Brain pericyte (primary cell): ENCODE data around the gene ARHGAP10.
"Not testable (repeated sequence)": the region's sequence is repeated elsewhere in the genome, so short reads cannot be mapped to it uniquely, and the experiment has no call there.

Experiments used
- DNase-seq: peaks from one replicate; pipeline ENCODE4 v3.0.0-alpha.2; 2012; ENCODE audit warnings: low read depth, low spot score

The ARHGAP10 gene

GRCh38 chr4:147793569-147794313, 61.9 kb downstream of the ARHGAP10 start:
- DNase-seq: no peak

DNA sequence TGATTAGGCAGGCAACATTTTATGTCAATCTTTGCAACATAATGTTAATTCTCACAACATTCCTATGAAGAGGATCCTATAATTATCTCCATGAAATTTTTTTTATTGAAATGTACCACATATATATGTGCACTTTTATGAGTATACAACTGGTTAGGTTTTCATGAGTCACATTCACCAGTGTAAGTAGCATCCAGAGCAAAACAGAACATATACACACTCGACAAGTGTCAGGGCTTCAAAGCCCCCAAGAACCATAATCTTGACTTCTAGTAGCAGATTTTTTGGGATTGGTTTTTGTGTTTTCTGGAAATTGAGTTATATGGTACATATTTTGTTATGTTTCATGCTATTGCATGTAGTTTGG, 62.4 kb downstream of the ARHGAP10 start:
- DNase-seq: no peak

- DNase-seq: no peak
Observed at GRCh38 chr4:147794787-147795413, 63.0 kb downstream of the ARHGAP10 start.

DNA sequence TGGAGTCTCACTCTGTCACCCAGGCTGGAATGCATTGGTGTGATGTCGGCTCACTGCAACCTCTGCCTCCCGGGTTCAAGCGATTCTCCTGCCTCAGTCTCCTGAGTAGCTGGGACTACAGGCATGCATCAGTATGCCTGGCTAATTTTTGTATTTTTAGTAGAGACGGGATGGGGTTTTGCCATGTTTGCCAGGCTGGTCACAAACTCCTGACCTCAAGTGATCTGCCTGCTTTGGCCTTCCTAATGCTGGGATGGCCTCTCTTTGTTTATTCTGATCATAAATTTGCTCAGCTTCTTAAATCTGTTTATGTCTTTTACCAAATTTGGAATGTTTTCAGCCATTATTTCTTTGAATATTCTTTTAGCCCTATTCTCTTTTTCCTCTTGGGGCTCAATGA, 67.2 kb downstream of the ARHGAP10 start:
- DNase-seq: not testable (repeated sequence)

- no peak for DNase-seq
Observed at GRCh38 chr4:147799986-147800555, 68.2 kb downstream of the ARHGAP10 start.

DNA sequence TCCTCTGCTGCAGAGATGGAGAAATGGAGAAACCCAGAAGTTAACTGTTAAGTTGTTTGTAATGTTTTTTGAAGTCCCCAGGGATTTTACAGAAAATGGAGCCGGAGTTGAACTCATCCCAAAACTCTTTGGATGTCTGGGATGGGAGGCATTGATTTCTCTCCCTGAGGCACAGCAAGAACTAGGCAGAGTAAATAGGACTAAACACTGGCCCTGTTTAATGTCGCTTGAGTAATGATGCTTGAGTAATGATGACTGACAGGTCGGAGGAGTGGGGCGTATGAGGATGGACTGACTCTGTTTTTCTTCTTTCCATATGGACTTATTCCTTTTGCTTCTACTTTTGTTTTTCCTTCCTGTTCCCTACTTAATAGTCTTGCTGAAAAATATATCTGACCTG, 69.9 kb downstream of the ARHGAP10 start:
- no peak for DNase-seq

GRCh38 chr4:147802346-147802745, 70.5 kb downstream of the ARHGAP10 start:
- DNase-seq: no peak

GRCh38 chr4:147805946-147806345, 74.1 kb downstream of the ARHGAP10 start:
- DNase-seq: no peak

DNA sequence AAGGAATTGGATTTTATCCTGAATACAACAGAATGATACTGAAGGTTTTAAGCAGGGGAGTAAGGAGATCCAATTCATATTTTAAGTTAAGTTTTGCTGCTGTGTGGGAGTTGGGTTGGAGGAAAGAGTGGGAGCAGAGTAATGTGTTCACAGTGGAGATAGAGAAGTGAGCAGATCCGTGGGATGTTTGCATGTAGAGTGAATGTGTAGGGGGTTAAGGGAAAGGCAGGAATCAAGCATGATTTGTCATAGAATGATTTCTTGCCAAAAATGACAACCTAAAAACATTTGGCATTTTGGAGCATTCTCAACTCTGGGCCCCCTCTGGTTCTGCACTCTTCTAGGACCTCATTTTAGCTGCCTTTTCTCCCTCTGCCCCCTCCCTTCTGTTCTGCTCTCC, 76.6 kb downstream of the ARHGAP10 start:
- no peak for DNase-seq

- DNase-seq: no peak
Observed at GRCh38 chr4:147809211-147809610, 77.3 kb downstream of the ARHGAP10 start.

DNA sequence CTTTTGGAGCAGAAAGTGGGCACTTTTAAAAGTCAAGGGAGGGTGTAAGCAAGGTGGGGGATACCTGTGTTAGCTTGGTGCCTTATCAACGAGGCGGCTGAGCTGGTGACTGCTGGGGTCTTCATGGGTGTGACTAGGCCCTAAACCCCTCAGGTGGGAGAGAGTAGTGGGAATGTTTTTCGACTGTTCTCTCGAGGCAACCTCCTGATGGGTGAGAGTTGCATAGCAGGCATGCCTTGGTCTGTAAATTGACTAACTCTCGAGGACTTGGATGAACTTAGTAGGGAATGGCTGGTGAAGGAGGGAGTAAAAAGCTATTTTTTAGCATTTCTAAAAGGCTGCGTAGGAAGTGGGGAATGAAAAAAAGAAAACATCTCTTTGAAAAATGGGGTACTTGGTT, 80.0 kb downstream of the ARHGAP10 start:
- no peak for DNase-seq

DNA sequence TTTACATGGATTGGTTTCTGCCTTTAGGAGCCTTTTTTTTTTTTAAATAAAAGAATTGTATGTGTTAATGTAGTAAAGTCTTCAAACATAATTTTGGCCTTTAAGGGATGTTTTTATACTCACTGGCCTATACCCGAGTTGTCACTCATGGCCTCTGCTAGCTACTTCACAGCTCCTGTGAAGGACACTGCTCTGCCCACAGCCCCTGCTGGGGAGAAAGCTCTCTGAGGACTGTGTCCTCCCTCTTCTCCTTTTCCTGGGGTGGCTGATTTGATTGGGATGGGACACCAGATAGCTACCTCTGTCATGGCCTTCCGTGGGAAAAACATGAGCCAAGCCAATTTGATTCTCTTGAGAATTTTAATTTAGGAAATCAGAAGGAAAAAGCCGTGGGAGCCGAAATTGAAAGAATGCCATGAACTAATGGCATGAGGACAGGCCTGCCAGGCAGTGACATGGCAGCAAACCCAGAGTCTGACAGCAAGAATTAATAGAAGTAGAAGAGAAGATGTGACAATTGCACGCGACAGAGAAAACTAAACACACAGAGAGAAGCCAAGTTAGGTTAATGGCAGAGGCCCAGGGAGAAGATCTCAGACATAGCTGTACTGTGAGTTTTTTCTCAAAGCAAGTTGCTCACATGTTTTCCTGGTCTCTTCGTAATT, 81.4 kb downstream of the ARHGAP10 start:
- DNase-seq: no peak

DNA sequence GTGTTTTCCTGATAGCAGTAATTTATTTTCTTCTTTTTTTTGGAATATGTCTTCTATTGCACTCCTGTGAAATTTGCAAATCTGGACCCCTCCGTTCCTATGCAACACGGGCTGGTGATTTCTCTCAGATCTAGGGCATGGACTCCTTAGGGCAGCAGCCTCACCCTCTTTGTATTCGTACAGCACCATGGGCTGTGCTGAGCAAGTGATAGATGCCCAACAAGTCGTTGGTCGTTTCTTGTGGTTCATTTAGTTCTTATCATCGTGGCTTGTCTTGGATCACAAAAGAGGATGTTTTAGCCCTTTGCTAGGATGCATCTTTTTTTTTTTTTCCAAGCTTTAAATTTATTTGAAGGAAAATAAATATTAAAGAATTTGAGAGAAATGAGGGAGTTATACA, 82.1 kb downstream of the ARHGAP10 start:
- DNase-seq: no peak

DNA sequence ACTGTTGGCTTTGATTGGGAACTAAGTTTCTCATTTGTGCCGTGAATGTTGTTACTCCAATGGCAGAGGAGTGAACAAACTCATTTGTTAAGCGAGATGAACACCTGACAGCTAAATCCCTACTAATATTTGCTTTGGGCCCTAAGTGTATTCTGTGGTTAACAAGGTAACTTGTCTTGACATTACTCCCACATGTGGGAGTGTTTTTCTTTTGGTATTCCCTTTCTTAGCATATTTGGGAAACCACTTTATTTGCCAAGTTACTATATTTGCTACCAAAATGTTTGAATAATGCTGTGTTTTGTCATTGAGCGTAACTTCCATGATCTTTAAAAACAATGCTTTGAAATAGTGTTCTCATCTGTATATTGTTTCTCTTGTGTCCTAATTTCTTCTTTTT, 82.5 kb downstream of the ARHGAP10 start:
- DNase-seq: no peak

DNA sequence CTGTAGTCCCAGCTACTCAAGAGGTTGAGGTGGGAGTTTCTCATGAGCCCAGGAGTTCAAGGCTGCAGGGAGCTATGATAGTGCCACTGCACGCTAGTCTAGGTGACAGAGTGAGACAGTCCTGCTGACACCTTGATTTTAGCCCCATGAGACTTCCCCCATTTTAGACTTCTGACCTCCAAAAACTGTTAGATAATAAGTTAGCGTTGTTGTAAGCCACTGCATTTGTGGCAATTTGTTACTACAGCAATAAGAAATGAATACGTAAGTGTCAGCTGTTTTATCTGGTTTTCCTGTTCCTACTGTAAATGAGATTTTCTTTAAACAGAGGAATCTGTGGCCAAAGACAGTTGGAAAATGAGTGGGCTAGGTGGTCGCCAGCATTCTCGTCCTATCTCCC, 83.9 kb downstream of the ARHGAP10 start:
- DNase-seq: no peak

- no peak for DNase-seq
Observed at GRCh38 chr4:147816382-147817254, 84.7 kb downstream of the ARHGAP10 start.

DNA sequence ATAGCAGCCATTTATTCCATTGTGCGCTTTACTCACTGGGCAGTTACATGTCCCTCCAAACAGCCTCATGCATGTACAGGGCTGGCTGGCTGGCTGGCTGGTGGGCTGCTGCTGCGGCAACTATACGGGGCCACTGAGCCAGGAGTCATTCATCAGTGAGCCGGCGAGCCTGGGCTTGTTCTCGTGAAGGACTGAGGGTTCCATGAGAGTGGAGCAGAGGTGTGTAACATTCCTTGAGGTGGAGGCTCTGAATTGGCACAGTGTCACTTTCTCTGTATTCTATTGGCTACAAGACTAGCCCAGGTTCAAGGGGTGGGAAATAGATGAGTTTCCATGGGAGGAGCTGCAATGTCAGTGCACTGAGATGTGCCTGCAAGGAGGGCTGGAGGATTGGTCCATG, 89.1 kb downstream of the ARHGAP10 start:
- no peak for DNase-seq

GRCh38 chr4:147821555-147821954, 89.7 kb downstream of the ARHGAP10 start:
- DNase-seq: no peak

GRCh38 chr4:147822128-147822527, 90.2 kb downstream of the ARHGAP10 start:
- no peak for DNase-seq

GRCh38 chr4:147823130-147823529, 91.2 kb downstream of the ARHGAP10 start:
- no peak for DNase-seq

DNA sequence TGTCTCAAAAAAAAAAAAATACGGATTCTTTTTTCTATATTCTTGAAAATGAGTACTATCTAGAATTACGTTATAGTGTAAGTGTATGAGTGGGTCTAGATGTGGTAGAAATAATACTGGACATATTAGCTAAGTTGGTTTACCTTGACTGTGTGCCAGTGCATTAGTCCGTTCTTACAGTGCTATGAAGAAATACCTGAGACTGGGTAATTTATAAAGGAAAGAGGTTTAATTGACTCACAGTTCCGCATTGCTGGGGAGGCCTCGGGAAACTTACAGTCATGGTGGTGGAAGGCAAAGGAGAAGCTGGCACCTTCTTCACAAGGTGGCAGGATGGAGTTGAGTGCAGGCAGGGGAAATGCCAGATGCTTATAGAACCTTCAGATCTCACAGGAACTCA, 92.4 kb downstream of the ARHGAP10 start:
- DNase-seq: no peak

GRCh38 chr4:147824884-147825283, 93.0 kb downstream of the ARHGAP10 start:
- DNase-seq: no peak
